T-cell (primary cell): ENCODE measurements around the gene MRPS9. TPM values are rescaled to one million over a fixed set of nuclear protein-coding genes. Genes with fewer than 3 reads are reported as not detected.

ENCODE experiments used
- ATAC-seq, 4 experiments: fragments of 200-7000 bp in 3 of 4; fragments of 150-1000 bp in 1 of 4; cut with Tn5 transposase; replicated peaks in 1 of 4; 1 replicate in 3 of 4; 2 replicates in 1 of 4; pipeline ENCODE4 v1.10.0; 2021; ENCODE audit warnings: moderate library complexity in 3 of 4, mild to moderate bottlenecking in 2 of 4, moderate number of reproducible peaks in 1 of 4
- CTCF ChIA-PET, 2 donors: fragments of 300-600 bp; sonication (Branson Sonifier 250); formaldehyde crosslinking; loops; one replicate each; lab custom pipeline; 2022; ENCODE audit warnings: antibody characterized with exemption in 2 of 2; lab: Charles Lee
- POLR2A ChIA-PET, 2 donors: fragments of 300-600 bp; sonication (Branson Sonifier 250); formaldehyde crosslinking; loops; one replicate each; lab custom pipeline; 2022; ENCODE audit warnings: antibody characterized with exemption in 2 of 2; lab: Charles Lee
- DNase-seq, 35 experiments: peaks; one replicate each; pipeline versions ENCODE4 v3.0.0 to v3.0.0-alpha.2; 2013 to 2023
- H3K27ac ChIP-seq: one replicate; pipeline ENCODE4 v1.5.1; 2013; ENCODE audit warnings: low read length
- H3K27me3 ChIP-seq, 2 experiments: replicated peaks in 1 of 2; 1 replicate in 1 of 2; 2 replicates in 1 of 2; pipeline versions ENCODE4 v1.6.1 to v1.7.0; 2013; ENCODE audit warnings: low read length in 1 of 2, mixed read lengths in 1 of 2; ENCODE audit not compliant: control insufficient read depth in 2 of 2, insufficient read depth in 2 of 2; ENCODE audit errors: extremely low read depth in 1 of 2
- H3K36me3 ChIP-seq, 2 donors: 1 replicate in 1 of 2; 2 replicates in 1 of 2; pipeline versions ENCODE4 v1.6.1 to v1.7.0; 2013; ENCODE audit warnings: low read length in 1 of 2; ENCODE audit not compliant: control insufficient read depth in 2 of 2, insufficient read depth in 1 of 2; ENCODE audit errors: extremely low read depth in 1 of 2
- H3K4me1 ChIP-seq, 2 experiments: 1 replicate in 1 of 2; 2 replicates in 1 of 2; pipeline versions ENCODE4 v1.6.1 to v1.7.0; 2013; ENCODE audit warnings: low read length in 2 of 2, mixed read lengths in 1 of 2; ENCODE audit not compliant: insufficient read depth in 2 of 2, control insufficient read depth in 1 of 2; ENCODE audit errors: extremely low read depth in 1 of 2
- H3K4me3 ChIP-seq, 2 donors: 1 replicate in 1 of 2; 2 replicates in 1 of 2; pipeline versions ENCODE4 v1.5.1 to v1.7.0; 2013; ENCODE audit warnings: mild to moderate bottlenecking in 2 of 2, low read length in 1 of 2, moderate library complexity in 1 of 2; ENCODE audit not compliant: control insufficient read depth in 1 of 2; ENCODE audit errors: extremely low read depth in 1 of 2
- H3K9me3 ChIP-seq: 2 replicates; pipeline ENCODE4 v1.7.0; 2013
- H3K27ac Mint-ChIP-seq, 2 donors: one replicate each; pipeline ENCODE4 v1.8.0; 2020 to 2021; ENCODE audit warnings: mild to moderate bottlenecking in 2 of 2, mixed read lengths in 2 of 2
- H3K27me3 Mint-ChIP-seq, 2 donors: one replicate each; pipeline ENCODE4 v1.8.0; 2021 to 2022; ENCODE audit warnings: mixed read lengths in 2 of 2
- H3K36me3 Mint-ChIP-seq: one replicate; pipeline ENCODE4 v1.8.0; 2021; ENCODE audit warnings: mixed read lengths
- H3K4me1 Mint-ChIP-seq, 3 donors: one replicate each; pipeline ENCODE4 v1.8.0; 2020 to 2022; ENCODE audit warnings: mixed read lengths in 3 of 3, mild to moderate bottlenecking in 1 of 3
- H3K4me3 Mint-ChIP-seq, 3 donors: one replicate each; pipeline ENCODE4 v1.8.0; 2020 to 2022; ENCODE audit warnings: mild to moderate bottlenecking in 3 of 3, mixed read lengths in 3 of 3, moderate library complexity in 3 of 3
- H3K9me3 Mint-ChIP-seq, 3 donors: one replicate each; pipeline ENCODE4 v1.8.0; 2020 to 2022; ENCODE audit warnings: mixed read lengths in 3 of 3
- WGBS: methylation state at CpG from one replicate; pipeline ENCODE4 v1.1.5; 2013; ENCODE audit warnings: missing lambda C conversion rate; ENCODE audit not compliant: insufficient coverage; 5-methylcytosine and 5-hydroxymethylcytosine counted together
- total RNA-seq, 35 experiments: library from RNA in 6 of 35; stranded (reverse) in 6 of 35; fragments of 120-200 nt in 1 of 35; gene quantifications; one replicate each; pipeline versions ENCODE4 v1.2.1 to v1.2.4 and lab custom pipeline; 2013 to 2026

The MRPS9 gene
- total RNA-seq, 5 donors from 2014 or later (not counting 1 experiment from before 2014, with no cell fraction given) = 14.0 to 24.9 (median 19.5) TPM

DNA sequence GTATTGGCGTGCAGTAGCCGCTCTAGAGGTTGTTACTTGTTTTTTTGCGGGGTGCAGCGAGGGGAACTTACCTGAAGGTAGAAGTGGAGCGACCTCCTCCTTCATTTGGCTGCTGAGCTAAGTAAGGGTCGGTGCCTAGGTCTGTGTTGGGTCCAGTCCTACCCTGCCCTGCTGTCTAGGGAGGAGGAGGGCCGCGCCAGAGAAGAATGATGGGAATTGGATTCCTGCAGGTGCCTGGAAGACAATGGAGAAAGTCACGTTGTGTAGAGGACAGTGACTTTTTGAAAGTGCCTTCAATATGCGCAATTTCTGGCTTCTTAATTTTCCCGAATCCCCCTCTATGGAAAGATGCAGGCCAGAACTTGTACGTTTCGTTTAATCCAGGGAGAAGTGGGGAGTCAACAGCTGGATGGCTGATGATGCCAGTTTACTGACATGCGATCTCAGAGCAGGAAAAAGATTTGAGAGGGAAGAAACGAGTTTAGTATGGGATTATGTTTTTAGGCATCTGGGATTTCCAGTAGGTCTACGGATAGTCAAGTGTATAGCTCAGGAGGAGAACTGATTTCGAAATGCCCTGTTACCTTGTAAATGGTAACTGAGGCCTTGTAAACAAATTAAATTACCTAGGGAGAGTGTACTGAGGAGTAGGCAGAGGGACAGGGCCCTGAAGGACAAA, 653 bp downstream of the MRPS9 start:
- DNase-seq (peak in 3 of 35 experiments; percentile 0 to 5 (median 0)), ATAC-seq (no peak)
- H3K4me3 ChIP-seq = peak overlapping the region; percentile 86 to 99
- H3K36me3 ChIP-seq = no peaks in the 10 kb centered on the region
- H3K4me3 Mint-ChIP-seq = peak overlapping the region; percentile 96 to 100 (median 97)
- no peaks in the 10 kb centered on the region for H3K27me3 ChIP-seq
- H3K4me1 ChIP-seq = peaks cover 9 to 13% of the 10 kb centered on the region in 2 experiments
- H3K9me3 ChIP-seq = no peaks in the 10 kb centered on the region
- CTCF ChIA-PET = interaction anchor here in 1 of 2 donors (0.6 to 1.0 kb wide), 3 partner anchors 33 to 1120 kb away, joined by 3 to 6 read pairs (median 3); no protein-coding TSS in a partner anchor
- H3K36me3 Mint-ChIP-seq = no peaks in the 10 kb centered on the region
- POLR2A ChIA-PET = interaction anchor here in 1 of 2 donors (0.5 to 0.8 kb wide), 4 partner anchors 16 to 705 kb away, joined by 3 to 7 read pairs (median 4); no protein-coding TSS in a partner anchor
- 25% methylated on average over 9 of the region's 17 CpGs for WGBS
- H3K27ac Mint-ChIP-seq = peak overlapping the region; percentile 95 to 96
- H3K9me3 Mint-ChIP-seq = no peaks in the 10 kb centered on the region
- H3K27me3 Mint-ChIP-seq = no peaks in the 10 kb centered on the region
- peak overlapping the region; percentile 74 for H3K27ac ChIP-seq
- peaks cover 47 to 53% (median 52%) of the 10 kb centered on the region in 3 donors for H3K4me1 Mint-ChIP-seq

DNA sequence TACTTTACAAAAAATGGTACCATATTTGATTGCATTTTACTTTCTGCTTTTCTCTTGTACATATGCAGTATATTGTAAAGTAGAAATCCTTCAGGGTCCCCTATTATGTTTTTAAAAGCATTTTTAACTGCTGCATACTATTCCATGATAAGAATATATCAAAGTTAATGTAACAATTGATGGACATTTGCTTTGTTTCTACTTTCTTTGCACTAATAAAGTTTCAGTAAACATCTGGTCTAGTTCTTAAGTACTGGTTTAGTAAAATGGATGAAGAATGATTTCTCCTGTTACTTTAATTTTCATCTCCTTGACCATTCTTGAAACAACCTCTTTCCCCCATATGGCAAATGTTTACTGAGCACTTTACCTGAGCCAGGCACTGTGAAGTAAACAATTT, 1.7 kb downstream of the MRPS9 start:
- Mint-ChIP-seq H3K4me3 (peak overlapping the region in 2 of 3 donors; percentile 21 to 97), H3K4me1 (peaks cover 47 to 53% (median 53%) of the 10 kb centered on the region in 3 donors), H3K27ac (peak overlapping the region in 1 of 2 donors; percentile 1), H3K36me3 (no peaks in the 10 kb centered on the region), H3K9me3 (no peaks in the 10 kb centered on the region), H3K27me3 (no peaks in the 10 kb centered on the region)
- Histone ChIP-seq H3K4me3 (no peak overlapping the region), H3K4me1 (peaks cover 9 to 13% of the 10 kb centered on the region in 2 experiments), H3K27me3 (no peaks in the 10 kb centered on the region), H3K27ac (no peak overlapping the region), H3K9me3 (no peaks in the 10 kb centered on the region), H3K36me3 (no peaks in the 10 kb centered on the region)
- DNase-seq (no peak), ATAC-seq (no peak)
- ChIA-PET POLR2A (no interaction called here), CTCF (no interaction called here)

DNA sequence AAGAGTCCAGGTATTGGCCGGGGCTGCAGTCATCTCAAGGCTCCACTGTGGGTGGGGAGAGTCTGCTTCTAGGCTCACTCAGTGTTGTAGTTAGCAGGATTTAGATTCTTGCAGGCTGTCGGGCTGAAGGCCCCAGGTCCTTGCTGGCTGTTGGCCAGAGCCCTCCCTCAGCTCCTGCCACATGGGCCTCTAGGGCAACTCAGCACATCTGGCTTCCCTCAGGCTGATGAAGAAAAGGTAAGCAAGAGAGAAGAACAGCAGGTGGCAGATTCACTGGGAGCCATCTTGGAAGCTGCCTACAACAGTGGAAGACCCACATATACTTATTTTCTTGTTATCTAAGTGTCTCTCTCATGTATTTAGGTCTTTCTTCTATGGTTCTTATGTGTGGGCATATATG, 4.3 kb downstream of the MRPS9 start:
- Mint-ChIP-seq H3K9me3 (no peaks in the 10 kb centered on the region), H3K4me1 (peaks cover 42 to 46% (median 44%) of the 10 kb centered on the region in 3 donors), H3K4me3 (no peak overlapping the region), H3K36me3 (peaks cover 20% of the 10 kb centered on the region), H3K27ac (no peak overlapping the region), H3K27me3 (no peaks in the 10 kb centered on the region)
- H3K36me3 ChIP-seq = no peaks in the 10 kb centered on the region
- ChIA-PET CTCF (interaction anchor here in 1 of 2 donors (1.1 kb wide), 1 partner anchor 26 kb away, joined by 7 read pairs; no protein-coding TSS in a partner anchor), POLR2A (interaction anchor here in 1 of 2 donors (0.6 kb wide), 1 partner anchor 27 kb away, joined by 5 read pairs; no protein-coding TSS in a partner anchor)
- no peak for ATAC-seq
- no peaks in the 10 kb centered on the region for H3K9me3 ChIP-seq
- H3K4me3 ChIP-seq = no peak overlapping the region
- no peak overlapping the region for H3K27ac ChIP-seq
- no CpG with 5 or more reads among the region's 2 CpGs for WGBS
- no peak for DNase-seq
- H3K4me1 ChIP-seq = peaks cover 8 to 9% of the 10 kb centered on the region in 2 experiments
- H3K27me3 ChIP-seq = no peaks in the 10 kb centered on the region

DNA sequence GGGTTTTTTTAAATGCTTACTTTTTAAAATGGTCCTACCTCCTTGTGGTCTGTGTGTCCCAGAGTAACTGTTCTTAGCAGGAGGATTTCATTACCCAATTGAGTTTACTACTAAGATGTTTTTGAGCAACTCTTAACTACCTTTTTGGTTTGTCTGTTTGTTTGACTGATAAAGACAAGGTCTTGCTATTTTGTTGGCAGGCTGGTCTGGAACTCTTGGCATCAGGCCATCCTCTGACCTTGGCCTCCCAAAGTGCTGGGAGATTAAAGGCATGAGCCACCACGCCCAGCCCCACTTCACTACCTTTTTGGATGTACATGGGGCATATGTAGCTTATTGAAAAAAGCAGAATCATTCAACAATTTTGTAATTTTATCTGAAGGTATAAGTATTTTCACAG, 14.9 kb downstream of the MRPS9 start:
- no peak overlapping the region for H3K4me3 ChIP-seq
- no peaks in the 10 kb centered on the region for H3K27me3 ChIP-seq
- peaks cover 53% of the 10 kb centered on the region for H3K36me3 Mint-ChIP-seq
- no peak overlapping the region for H3K27ac ChIP-seq
- H3K27me3 Mint-ChIP-seq = no peaks in the 10 kb centered on the region
- ChIA-PET CTCF (interaction anchor here in 1 of 2 donors (0.6 kb wide), 1 partner anchor 1220 kb away, joined by 4 read pairs; no protein-coding TSS in a partner anchor), POLR2A (no interaction called here)
- H3K4me3 Mint-ChIP-seq = no peak overlapping the region
- H3K9me3 Mint-ChIP-seq = peaks cover 0 to 19% (median 0%) of the 10 kb centered on the region in 3 donors
- H3K9me3 ChIP-seq = peaks cover 5% of the 10 kb centered on the region
- DNase-seq (no peak), ATAC-seq (no peak)
- no peaks in the 10 kb centered on the region for H3K4me1 ChIP-seq
- peaks cover 21 to 25% (median 21%) of the 10 kb centered on the region in 3 donors for H3K4me1 Mint-ChIP-seq
- no CpG with 5 or more reads among the region's 1 CpG for whole genome bisulfite sequencing
- peak overlapping the region in 1 of 2 donors; percentile 44 for H3K27ac Mint-ChIP-seq
- H3K36me3 ChIP-seq = peaks cover 4 to 7% of the 10 kb centered on the region in 2 donors

DNA sequence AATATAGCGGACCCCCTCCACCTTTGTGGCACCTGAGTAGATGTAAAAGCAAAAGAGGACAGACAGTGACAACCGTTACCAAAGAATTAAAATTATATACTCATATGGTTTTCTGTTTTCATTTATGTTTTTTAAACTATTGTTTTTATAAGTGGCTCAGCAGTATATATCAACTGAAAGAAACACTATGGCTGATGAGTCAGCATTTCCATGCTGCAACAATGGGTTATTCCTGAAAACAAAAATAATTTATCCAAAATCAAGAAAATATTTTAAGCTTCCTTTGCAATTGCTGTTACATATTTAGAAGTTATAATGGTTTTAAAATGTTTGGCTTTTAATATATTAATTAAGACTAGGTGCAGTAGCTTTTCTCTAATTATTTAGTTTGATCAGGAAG, 17.7 kb downstream of the MRPS9 start:
- peaks cover 0 to 16% (median 0%) of the 10 kb centered on the region in 3 donors for H3K9me3 Mint-ChIP-seq
- CTCF ChIA-PET = interaction anchor here in 1 of 2 donors (0.7 kb wide), 1 partner anchor 22 kb away, joined by 3 read pairs; no protein-coding TSS in a partner anchor

DNA sequence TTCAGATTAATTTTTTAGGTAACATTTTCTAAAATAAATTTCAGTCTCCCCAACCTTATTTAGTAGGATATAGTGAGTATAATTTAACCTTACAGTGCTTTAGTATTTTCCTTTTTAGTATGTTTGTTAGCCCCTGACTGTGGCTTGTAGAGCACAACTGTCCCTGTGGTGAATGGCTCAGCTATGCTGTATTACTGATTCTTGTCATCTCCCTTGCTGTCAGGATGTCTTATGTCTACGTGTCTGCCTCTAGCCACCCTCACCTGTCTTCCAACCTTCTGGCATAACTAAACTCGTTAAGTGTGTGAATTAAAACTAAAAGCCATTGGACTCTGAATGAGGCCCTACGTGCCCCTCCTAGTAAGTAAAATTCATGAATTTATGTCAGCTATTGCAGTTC, 18.4 kb downstream of the MRPS9 start:
- ATAC-seq = no peak

More for the DNA sequence above, 17.7 kb downstream of the MRPS9 start:
- no peaks in the 10 kb centered on the region for H3K4me1 ChIP-seq
- H3K4me3 ChIP-seq = no peak overlapping the region
- WGBS = no CpG with 5 or more reads among the region's 2 CpGs
- H3K4me1 Mint-ChIP-seq = peaks cover 25% of the 10 kb centered on the region in 3 donors
- H3K4me3 Mint-ChIP-seq = no peak overlapping the region
- H3K36me3 ChIP-seq = peaks cover 0 to 7% of the 10 kb centered on the region in 2 donors
- peaks cover 5% of the 10 kb centered on the region for H3K9me3 ChIP-seq
- peaks cover 48% of the 10 kb centered on the region for H3K36me3 Mint-ChIP-seq
- H3K27me3 ChIP-seq = no peaks in the 10 kb centered on the region
- DNase-seq (no peak), ATAC-seq (no peak)
- no peaks in the 10 kb centered on the region for H3K27me3 Mint-ChIP-seq
- H3K27ac Mint-ChIP-seq = no peak overlapping the region
- H3K27ac ChIP-seq = no peak overlapping the region
- POLR2A ChIA-PET = no interaction called here

More for the DNA sequence above, 18.4 kb downstream of the MRPS9 start:
- DNase-seq = no peak
- no peak overlapping the region for H3K4me3 Mint-ChIP-seq
- Histone ChIP-seq H3K27me3 (no peaks in the 10 kb centered on the region), H3K36me3 (peaks cover 0 to 5% of the 10 kb centered on the region in 2 donors), H3K9me3 (peaks cover 4% of the 10 kb centered on the region), H3K4me1 (no peaks in the 10 kb centered on the region), H3K27ac (no peak overlapping the region), H3K4me3 (no peak overlapping the region)
- H3K9me3 Mint-ChIP-seq = peaks cover 0 to 10% (median 0%) of the 10 kb centered on the region in 3 donors
- H3K27ac Mint-ChIP-seq = no peak overlapping the region
- H3K4me1 Mint-ChIP-seq = peaks cover 22 to 25% (median 24%) of the 10 kb centered on the region in 3 donors
- no CpG with 5 or more reads among the region's 3 CpGs for WGBS
- H3K27me3 Mint-ChIP-seq = no peaks in the 10 kb centered on the region
- ChIA-PET POLR2A (no interaction called here), CTCF (interaction anchor here in 1 of 2 donors (0.7 kb wide), 1 partner anchor 23 kb away, joined by 3 read pairs; no protein-coding TSS in a partner anchor)
- H3K36me3 Mint-ChIP-seq = peaks cover 43% of the 10 kb centered on the region
